Loucy (cell line): ENCODE results near the gene SLC6A5.

ENCODE experiments used
- H2AFZ ChIP-seq: fragments of 200-600 bp; sonication (generic); 2 replicates; pipeline ENCODE4 v1.6.0; 2016; ENCODE audit warnings: antibody characterized with exemption, mild to moderate bottlenecking, low read length, moderate library complexity
- H3F3A ChIP-seq: fragments of 200-600 bp; 2 replicates; pipeline ENCODE4 v1.6.0; 2016; ENCODE audit warnings: antibody characterized with exemption, low read depth, mild to moderate bottlenecking
- H3K27me3 ChIP-seq: fragments of 200-600 bp; sonication (generic); 2 replicates; pipeline ENCODE4 v1.6.1; 2014; ENCODE audit warnings: low read length, mild to moderate bottlenecking; ENCODE audit not compliant: insufficient read depth, poor library complexity, severe bottlenecking
- H3K36me3 ChIP-seq: fragments of 200-600 bp; sonication (generic); 2 replicates; pipeline ENCODE4 v1.6.1; 2016; ENCODE audit warnings: low read length; ENCODE audit not compliant: insufficient read depth
- H3K4me1 ChIP-seq: fragments of 200-600 bp; sonication (generic); 2 replicates; pipeline ENCODE4 v1.5.1; 2014; ENCODE audit warnings: low read length, mild to moderate bottlenecking; ENCODE audit not compliant: insufficient read depth, poor library complexity, severe bottlenecking
- H3K4me2 ChIP-seq: fragments of 200-600 bp; sonication (generic); 2 replicates; pipeline ENCODE4 v1.6.0; 2014; ENCODE audit warnings: antibody characterized with exemption, low read length, low read depth, mild to moderate bottlenecking; ENCODE audit not compliant: poor library complexity, severe bottlenecking
- H3K4me3 ChIP-seq: fragments of 200-600 bp; sonication (generic); 2 replicates; pipeline ENCODE4 v1.5.1; 2014; ENCODE audit warnings: low read length, mild to moderate bottlenecking, mixed read lengths; ENCODE audit not compliant: poor library complexity, severe bottlenecking
- H3K79me2 ChIP-seq: fragments of 200-600 bp; sonication (generic); 2 replicates; pipeline ENCODE4 v1.6.1; 2014; ENCODE audit warnings: low read length; ENCODE audit not compliant: insufficient read depth
- H3K9ac ChIP-seq: fragments of 200-600 bp; sonication (generic); 2 replicates; pipeline ENCODE4 v1.6.0; 2014; ENCODE audit warnings: mild to moderate bottlenecking, low read depth, low read length, moderate library complexity; ENCODE audit not compliant: poor library complexity, severe bottlenecking
- H3K9me2 ChIP-seq: fragments of 200-600 bp; sonication (generic); replicated peaks from 2 replicates; pipeline ENCODE4 v1.6.1; 2016; ENCODE audit warnings: low read depth, low read length, mixed read lengths
- H3K9me3 ChIP-seq: fragments of 200-600 bp; sonication (generic); 2 replicates; pipeline ENCODE4 v1.6.1; 2014; ENCODE audit warnings: mild to moderate bottlenecking, antibody characterized with exemption, low read length, low read depth; ENCODE audit not compliant: insufficient read depth
- H4K20me1 ChIP-seq: fragments of 200-600 bp; sonication (generic); 2 replicates; pipeline ENCODE4 v1.6.0; 2014; ENCODE audit warnings: antibody characterized with exemption, low read length, mild to moderate bottlenecking; ENCODE audit not compliant: insufficient read depth, poor library complexity, severe bottlenecking
- CTCF ChIP-seq: fragments of 200-600 bp; sonication (generic); conservative IDR thresholded peaks from 2 replicates; pipeline ENCODE4 v1.5.1; 2014; ENCODE audit warnings: mild to moderate bottlenecking, antibody characterized with exemption, low read length
- EZH2phosphoT487 ChIP-seq: fragments of 200-600 bp; IDR thresholded peaks from 2 replicates; pipeline ENCODE4 v1.6.1; 2018; ENCODE audit warnings: antibody characterized with exemption, mild to moderate bottlenecking, moderate library complexity, borderline replicate concordance

The SLC6A5 gene

GRCh38 chr11:20638074-20638473 is 38.7 kb downstream of the SLC6A5 start:
- H3K9me2 ChIP-seq = no peaks in the 10 kb centered on the region
- no peaks in the 10 kb centered on the region for H4K20me1 ChIP-seq
- no peaks in the 10 kb centered on the region for H3K4me1 ChIP-seq
- H3K9me3 ChIP-seq = no peaks in the 10 kb centered on the region
- H3K27me3 ChIP-seq = no peaks in the 10 kb centered on the region
- H3F3A ChIP-seq = no peaks in the 10 kb centered on the region
- H3K4me3 ChIP-seq = no peak overlapping the region
- no peaks in the 10 kb centered on the region for H3K36me3 ChIP-seq
- no peaks in the 10 kb centered on the region for H3K79me2 ChIP-seq
- H2AFZ ChIP-seq = no peak overlapping the region
- no peak overlapping the region for H3K4me2 ChIP-seq
- TF ChIP-seq CTCF = no peak
- TF ChIP-seq EZH2phosphoT487 = no peak
- H3K9ac ChIP-seq = no peak overlapping the region

GRCh38 chr11:20639688-20640087 is 40.3 kb downstream of the SLC6A5 start:
- Histone ChIP-seq H3K36me3 (no peaks in the 10 kb centered on the region), H2AFZ (no peak overlapping the region), H3K9me2 (no peaks in the 10 kb centered on the region), H3K4me1 (no peaks in the 10 kb centered on the region), H3K79me2 (no peaks in the 10 kb centered on the region), H3K9ac (no peak overlapping the region), H3F3A (no peaks in the 10 kb centered on the region), H3K4me3 (no peak overlapping the region), H3K27me3 (no peaks in the 10 kb centered on the region), H3K9me3 (no peaks in the 10 kb centered on the region), H4K20me1 (no peaks in the 10 kb centered on the region), H3K4me2 (no peak overlapping the region)
- no peak for TF ChIP-seq EZH2phosphoT487
- no peak for TF ChIP-seq CTCF

GRCh38 chr11:20640401-20640800 is 41.0 kb downstream of the SLC6A5 start:
- Histone ChIP-seq H3K27me3 (no peaks in the 10 kb centered on the region), H3F3A (no peaks in the 10 kb centered on the region), H3K79me2 (no peaks in the 10 kb centered on the region), H3K9me3 (no peaks in the 10 kb centered on the region), H4K20me1 (no peaks in the 10 kb centered on the region), H3K9me2 (no peaks in the 10 kb centered on the region), H3K4me1 (no peaks in the 10 kb centered on the region), H3K4me3 (no peak overlapping the region), H3K4me2 (no peak overlapping the region), H2AFZ (no peak overlapping the region), H3K9ac (no peak overlapping the region), H3K36me3 (no peaks in the 10 kb centered on the region)
- TF ChIP-seq CTCF (no peak), EZH2phosphoT487 (no peak)
